ENCODE data around the gene ENO3.
A peak's percentile ranks its signal among the peaks of the same experiment; 100 is the strongest.

Gene ENO3

DNA sequence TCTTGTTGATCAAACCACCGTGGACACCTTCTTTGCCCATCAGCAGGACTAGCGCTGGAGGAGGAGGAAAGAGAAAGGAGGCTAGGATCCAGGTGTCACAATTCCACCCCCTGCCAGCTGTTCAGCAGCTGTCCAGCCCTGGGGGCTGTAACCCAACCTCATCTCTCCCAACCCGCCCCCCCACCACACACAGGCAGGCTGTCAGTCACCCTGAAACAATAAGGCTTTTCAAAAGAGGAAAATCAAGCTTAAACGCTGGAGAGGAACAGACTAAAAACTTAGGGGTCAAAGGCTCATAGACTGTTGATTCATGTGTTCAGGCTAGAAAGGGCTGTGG lies 5.0 kb upstream of the ENO3 start:
- H3K9ac ChIP-seq (ENCODE audit: low read depth, low read length, poor library complexity): no peak overlapping the region
- peak overlapping the region; percentile 12 for H3K4me2 ChIP-seq (ENCODE audit: insufficient read depth, low read length, poor library complexity, severe bottlenecking)
- no peaks in the 10 kb centered on the region for H3K27me3 ChIP-seq (ENCODE audit: control insufficient read depth in 3 of 3, insufficient read depth in 3 of 3, low read depth in 1 of 3, low read length in 3 of 3)
- H2AFZ ChIP-seq (ENCODE audit: low read length): no peak overlapping the region
- H2BK12ac ChIP-seq (ENCODE audit: low read length): no peak overlapping the region
- no peak overlapping the region for H3K23ac ChIP-seq (ENCODE audit: low read depth, low read length, poor library complexity)
- H3K36me3 ChIP-seq (replicated peaks in 1 of 2; ENCODE audit: control insufficient read depth in 2 of 2, insufficient read depth in 2 of 2, low read length in 2 of 2): peaks cover 40 to 56% of the 10 kb centered on the region in 2 donors
- no peak overlapping the region for H3K18ac ChIP-seq (ENCODE audit: low read length)
- no peaks in the 10 kb centered on the region for H3K9me3 ChIP-seq (replicated peaks in 1 of 2; ENCODE audit: control insufficient read depth in 2 of 2, insufficient read depth in 1 of 2, low read depth in 1 of 2, low read length in 2 of 2)
- DNase-seq (ENCODE audit: low spot score): no peak
- no CpG with 5 or more reads among the region's 4 CpGs for WGBS, 2 donors (ENCODE audit: extremely low coverage in 2 of 2, insufficient read length in 2 of 2, insufficient replicate concordance in 1 of 2)
- no peak overlapping the region for H2AK5ac ChIP-seq (ENCODE audit: low read depth, low read length)
- H3K4me3 ChIP-seq (ENCODE audit: low read length in 2 of 2): peak overlapping the region in 1 of 2 donors; percentile 100
- no peak overlapping the region for H4K91ac ChIP-seq (ENCODE audit: low read depth, low read length, poor library complexity)
- peaks cover 9% of the 10 kb centered on the region for H3K79me1 ChIP-seq (ENCODE audit: low read depth, low read length)
- no peak overlapping the region for H3K4ac ChIP-seq (ENCODE audit: low read length)
- H3K27ac ChIP-seq (replicated peaks; ENCODE audit: low read length): no peak overlapping the region
- no peak overlapping the region for H2BK15ac ChIP-seq (ENCODE audit: low read length)
- H2BK120ac ChIP-seq (ENCODE audit: low read depth, low read length): no peak overlapping the region
- H4K8ac ChIP-seq (ENCODE audit: low read depth, low read length): no peak overlapping the region
- H3K14ac ChIP-seq (ENCODE audit: low read length): no peak overlapping the region
- H3K4me1 ChIP-seq (ENCODE audit: control insufficient read depth in 2 of 2, insufficient read depth in 1 of 2, low read depth in 1 of 2, low read length in 2 of 2): peaks cover 11 to 15% of the 10 kb centered on the region in 2 donors
- no peak overlapping the region for H2BK5ac ChIP-seq (ENCODE audit: low read length)

DNA sequence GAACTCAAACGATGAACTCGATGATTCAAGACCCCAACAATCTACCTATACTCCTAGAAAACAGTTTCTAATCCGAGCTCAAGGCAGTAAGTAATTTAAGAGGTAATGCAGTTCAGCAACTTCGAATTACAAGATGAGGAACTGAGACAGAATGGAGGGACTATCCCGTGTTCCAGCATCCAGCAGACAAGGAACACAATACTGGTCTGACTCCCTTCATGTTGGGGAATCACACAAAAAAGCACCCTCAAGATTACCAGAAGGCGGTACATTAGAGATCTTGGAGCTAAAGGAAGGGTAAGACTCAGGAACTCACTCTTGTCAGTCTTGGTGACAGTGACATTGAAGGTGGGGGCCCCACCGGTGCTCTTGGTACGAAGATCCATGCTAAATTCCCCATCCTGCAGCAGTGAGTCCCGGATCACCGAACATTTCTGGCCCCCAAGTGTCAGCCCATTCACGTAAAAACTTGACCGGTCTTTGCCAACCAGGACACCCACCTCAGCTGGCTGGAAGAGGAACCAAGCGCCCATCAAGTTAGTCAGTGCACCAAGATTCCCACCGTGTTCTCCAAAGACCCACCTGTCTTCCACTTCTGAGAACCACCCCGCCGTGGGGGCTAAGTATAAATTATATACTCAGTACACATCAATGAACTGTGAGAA lies 4.5 kb upstream of the ENO3 start:
- no peak overlapping the region for H3K23ac ChIP-seq (ENCODE audit: low read depth, low read length, poor library complexity)
- H3K27me3 ChIP-seq (ENCODE audit: control insufficient read depth in 3 of 3, insufficient read depth in 3 of 3, low read depth in 1 of 3, low read length in 3 of 3): no peaks in the 10 kb centered on the region
- H3K36me3 ChIP-seq (replicated peaks in 1 of 2; ENCODE audit: control insufficient read depth in 2 of 2, insufficient read depth in 2 of 2, low read length in 2 of 2): peaks cover 40 to 56% of the 10 kb centered on the region in 2 donors
- H3K4me2 ChIP-seq (ENCODE audit: insufficient read depth, low read length, poor library complexity, severe bottlenecking): peak overlapping the region; percentile 71
- no peak for DNase-seq (ENCODE audit: low spot score)
- no peak overlapping the region for H3K14ac ChIP-seq (ENCODE audit: low read length)
- H3K4me1 ChIP-seq (ENCODE audit: control insufficient read depth in 2 of 2, insufficient read depth in 1 of 2, low read depth in 1 of 2, low read length in 2 of 2): peaks cover 13 to 17% of the 10 kb centered on the region in 2 donors
- H3K9ac ChIP-seq (ENCODE audit: low read depth, low read length, poor library complexity): peak overlapping the region; percentile 12
- H2BK120ac ChIP-seq (ENCODE audit: low read depth, low read length): no peak overlapping the region
- H4K91ac ChIP-seq (ENCODE audit: low read depth, low read length, poor library complexity): no peak overlapping the region
- H3K4me3 ChIP-seq (ENCODE audit: low read length in 2 of 2): peak overlapping the region in 1 of 2 donors; percentile 100
- no peak overlapping the region for H2BK5ac ChIP-seq (ENCODE audit: low read length)
- no peak overlapping the region for H2BK15ac ChIP-seq (ENCODE audit: low read length)
- H2BK12ac ChIP-seq (ENCODE audit: low read length): no peak overlapping the region
- no peak overlapping the region for H3K27ac ChIP-seq (replicated peaks; ENCODE audit: low read length)
- H3K18ac ChIP-seq (ENCODE audit: low read length): no peak overlapping the region
- WGBS, 2 donors (ENCODE audit: extremely low coverage in 2 of 2, insufficient read length in 2 of 2, insufficient replicate concordance in 1 of 2): no CpG with 5 or more reads among the region's 16 CpGs
- no peak overlapping the region for H4K8ac ChIP-seq (ENCODE audit: low read depth, low read length)
- H2AFZ ChIP-seq (ENCODE audit: low read length): no peak overlapping the region
- peaks cover 9% of the 10 kb centered on the region for H3K79me1 ChIP-seq (ENCODE audit: low read depth, low read length)
- H2AK5ac ChIP-seq (ENCODE audit: low read depth, low read length): no peak overlapping the region
- no peak overlapping the region for H3K4ac ChIP-seq (ENCODE audit: low read length)
- no peaks in the 10 kb centered on the region for H3K9me3 ChIP-seq (replicated peaks in 1 of 2; ENCODE audit: control insufficient read depth in 2 of 2, insufficient read depth in 1 of 2, low read depth in 1 of 2, low read length in 2 of 2)

DNA sequence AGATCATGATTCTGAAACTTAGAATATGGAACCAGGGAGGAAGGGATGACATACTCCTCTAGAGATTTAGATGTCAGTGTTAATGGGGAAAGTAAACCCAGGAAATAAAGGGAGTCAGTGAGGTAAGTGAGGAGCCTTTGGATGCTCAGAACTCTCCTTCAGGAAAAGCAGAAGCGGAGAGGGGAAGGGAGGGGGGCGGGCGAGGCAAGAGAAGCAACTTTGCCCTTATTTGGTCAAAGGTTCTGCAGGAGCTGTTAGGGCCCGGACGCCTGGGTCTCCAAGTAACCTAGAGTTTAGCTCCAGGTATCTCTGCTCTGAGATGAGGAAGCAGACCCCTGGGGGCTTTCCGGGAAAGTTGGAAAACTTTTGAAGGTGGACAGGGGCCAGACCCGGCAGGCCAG lies 3.9 kb upstream of the ENO3 start:
- WGBS, 2 donors (ENCODE audit: extremely low coverage in 2 of 2, insufficient read length in 2 of 2, insufficient replicate concordance in 1 of 2): no CpG with 5 or more reads among the region's 7 CpGs
- Histone ChIP-seq H3K27ac (replicated peaks; ENCODE audit: low read length) (peak overlapping the region; percentile 66), H3K4ac (ENCODE audit: low read length) (no peak overlapping the region), H3K79me1 (ENCODE audit: low read depth, low read length) (peaks cover 9% of the 10 kb centered on the region), H4K91ac (ENCODE audit: low read depth, low read length, poor library complexity) (no peak overlapping the region), H2BK15ac (ENCODE audit: low read length) (no peak overlapping the region), H3K27me3 (ENCODE audit: control insufficient read depth in 3 of 3, insufficient read depth in 3 of 3, low read depth in 1 of 3, low read length in 3 of 3) (no peaks in the 10 kb centered on the region), H3K9me3 (replicated peaks in 1 of 2; ENCODE audit: control insufficient read depth in 2 of 2, insufficient read depth in 1 of 2, low read depth in 1 of 2, low read length in 2 of 2) (no peaks in the 10 kb centered on the region), H3K4me1 (ENCODE audit: control insufficient read depth in 2 of 2, insufficient read depth in 1 of 2, low read depth in 1 of 2, low read length in 2 of 2) (peaks cover 18 to 22% of the 10 kb centered on the region in 2 donors), H2AFZ (ENCODE audit: low read length) (no peak overlapping the region), H3K4me2 (ENCODE audit: insufficient read depth, low read length, poor library complexity, severe bottlenecking) (peak overlapping the region; percentile 71), H2BK5ac (ENCODE audit: low read length) (no peak overlapping the region), H4K8ac (ENCODE audit: low read depth, low read length) (no peak overlapping the region), H3K23ac (ENCODE audit: low read depth, low read length, poor library complexity) (no peak overlapping the region), H3K14ac (ENCODE audit: low read length) (no peak overlapping the region), H2BK120ac (ENCODE audit: low read depth, low read length) (no peak overlapping the region), H2BK12ac (ENCODE audit: low read length) (no peak overlapping the region), H3K4me3 (ENCODE audit: low read length in 2 of 2) (peak overlapping the region; percentile 75 to 100), H3K18ac (ENCODE audit: low read length) (no peak overlapping the region), H2AK5ac (ENCODE audit: low read depth, low read length) (no peak overlapping the region), H3K36me3 (replicated peaks in 1 of 2; ENCODE audit: control insufficient read depth in 2 of 2, insufficient read depth in 2 of 2, low read length in 2 of 2) (peaks cover 38 to 51% of the 10 kb centered on the region in 2 donors), H3K9ac (ENCODE audit: low read depth, low read length, poor library complexity) (no peak overlapping the region)
- DNase-seq (ENCODE audit: low spot score): no peak

DNA sequence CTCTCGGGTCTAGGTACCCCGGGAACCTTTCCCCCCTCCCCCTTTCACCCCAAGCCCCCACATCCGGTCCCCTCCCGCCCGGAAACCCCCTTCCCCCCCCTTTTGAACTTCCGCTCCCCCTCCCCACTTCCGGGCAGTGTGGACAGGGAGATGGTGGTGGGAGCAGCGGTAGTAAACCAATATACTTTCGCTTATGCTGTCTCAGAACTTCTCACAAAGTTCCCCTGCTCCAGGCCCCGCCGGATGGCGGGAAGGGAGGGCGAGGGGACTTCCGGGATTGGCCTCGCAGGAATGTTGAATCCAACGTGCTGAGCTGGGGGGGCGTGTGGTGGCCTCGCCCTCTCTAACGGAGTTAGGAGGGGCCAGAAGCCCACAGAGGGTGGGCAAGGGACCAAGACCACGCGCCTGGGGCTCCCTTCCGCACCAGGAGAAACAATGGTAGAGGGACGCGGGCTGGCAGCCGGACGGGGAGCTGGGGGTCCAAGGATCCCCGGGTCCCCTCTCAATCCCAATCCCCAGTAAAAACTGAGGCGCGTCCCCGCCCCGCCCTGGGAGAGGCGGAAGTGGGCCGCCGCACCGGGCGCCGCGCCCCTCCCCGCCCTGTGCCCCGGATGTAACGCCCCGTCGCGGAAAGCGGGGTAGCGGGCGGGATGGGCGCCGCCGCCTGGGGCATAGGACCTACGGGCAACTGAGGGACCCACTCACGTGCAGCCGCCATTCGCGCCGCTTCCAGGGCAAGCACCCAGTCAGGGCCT lies 3.3 kb upstream of the ENO3 start:
- Histone ChIP-seq H3K4me3 (ENCODE audit: low read length in 2 of 2) (peak overlapping the region; percentile 100), H4K91ac (ENCODE audit: low read depth, low read length, poor library complexity) (peak overlapping the region; percentile 88), H2AK5ac (ENCODE audit: low read depth, low read length) (peak overlapping the region; percentile 98), H3K79me1 (ENCODE audit: low read depth, low read length) (peaks cover 9% of the 10 kb centered on the region), H2BK12ac (ENCODE audit: low read length) (peak overlapping the region; percentile 99), H3K36me3 (replicated peaks in 1 of 2; ENCODE audit: control insufficient read depth in 2 of 2, insufficient read depth in 2 of 2, low read length in 2 of 2) (peaks cover 34 to 45% of the 10 kb centered on the region in 2 donors), H3K27ac (replicated peaks; ENCODE audit: low read length) (peak overlapping the region; percentile 84), H3K9me3 (replicated peaks in 1 of 2; ENCODE audit: control insufficient read depth in 2 of 2, insufficient read depth in 1 of 2, low read depth in 1 of 2, low read length in 2 of 2) (no peaks in the 10 kb centered on the region), H3K4me1 (ENCODE audit: control insufficient read depth in 2 of 2, insufficient read depth in 1 of 2, low read depth in 1 of 2, low read length in 2 of 2) (peaks cover 18 to 22% of the 10 kb centered on the region in 2 donors), H3K18ac (ENCODE audit: low read length) (peak overlapping the region; percentile 100), H4K8ac (ENCODE audit: low read depth, low read length) (peak overlapping the region; percentile 88), H3K4me2 (ENCODE audit: insufficient read depth, low read length, poor library complexity, severe bottlenecking) (peak overlapping the region; percentile 95), H2BK120ac (ENCODE audit: low read depth, low read length) (peak overlapping the region; percentile 95), H2BK5ac (ENCODE audit: low read length) (peak overlapping the region; percentile 98), H3K23ac (ENCODE audit: low read depth, low read length, poor library complexity) (peak overlapping the region; percentile 99), H2AFZ (ENCODE audit: low read length) (peak overlapping the region; percentile 91), H3K14ac (ENCODE audit: low read length) (peak overlapping the region; percentile 98), H3K4ac (ENCODE audit: low read length) (peak overlapping the region; percentile 94), H3K9ac (ENCODE audit: low read depth, low read length, poor library complexity) (peak overlapping the region; percentile 100), H2BK15ac (ENCODE audit: low read length) (peak overlapping the region; percentile 96), H3K27me3 (ENCODE audit: control insufficient read depth in 3 of 3, insufficient read depth in 3 of 3, low read depth in 1 of 3, low read length in 3 of 3) (no peaks in the 10 kb centered on the region)
- WGBS, 2 donors (ENCODE audit: extremely low coverage in 2 of 2, insufficient read length in 2 of 2, insufficient replicate concordance in 1 of 2): no CpG with 5 or more reads among the region's 56 CpGs
- peak; percentile 59 for DNase-seq (ENCODE audit: low spot score)

Data from neuronal stem cell (in vitro differentiated cells).